Trophoblast cell (in vitro differentiated cells and primary cell): Measurements from ENCODE around the gene ADAM19.

Experiments
- DNase-seq, 2 donors: peaks; one replicate each; pipeline ENCODE4 v3.0.0-alpha.2; 2016
- H2AFZ ChIP-seq: 2 replicates; pipeline ENCODE4 v1.6.1; 2013; ENCODE audit warnings: low read length, moderate library complexity, mild to moderate bottlenecking; ENCODE audit not compliant: insufficient read depth, poor library complexity
- H2AK5ac ChIP-seq: 2 replicates; pipeline ENCODE4 v1.6.1; 2013; ENCODE audit warnings: mild to moderate bottlenecking, low read length
- H2BK120ac ChIP-seq: 2 replicates; pipeline ENCODE4 v1.6.1; 2013; ENCODE audit warnings: low read length, mild to moderate bottlenecking, moderate library complexity; ENCODE audit not compliant: insufficient read depth, poor library complexity
- H2BK12ac ChIP-seq: 2 replicates; pipeline ENCODE4 v1.6.1; 2013; ENCODE audit warnings: mild to moderate bottlenecking, low read length, moderate library complexity
- H2BK5ac ChIP-seq: 2 replicates; pipeline ENCODE4 v1.6.1; 2013; ENCODE audit warnings: low read length, low read depth, moderate library complexity, mild to moderate bottlenecking; ENCODE audit not compliant: poor library complexity
- H3K14ac ChIP-seq: 2 replicates; pipeline ENCODE4 v1.6.1; 2013; ENCODE audit warnings: mild to moderate bottlenecking, low read length
- H3K18ac ChIP-seq: 2 replicates; pipeline ENCODE4 v1.6.1; 2013; ENCODE audit warnings: mild to moderate bottlenecking, low read length
- H3K23ac ChIP-seq: 2 replicates; pipeline ENCODE4 v1.6.1; 2013; ENCODE audit warnings: low read length
- H3K27ac ChIP-seq: 2 replicates; pipeline ENCODE4 v1.5.1; 2013; ENCODE audit warnings: low read depth, mild to moderate bottlenecking, inconsistent platforms, low read length, moderate library complexity
- H3K27me3 ChIP-seq: 2 replicates; pipeline ENCODE4 v1.6.1; 2013; ENCODE audit warnings: inconsistent platforms, mild to moderate bottlenecking, low read length, moderate library complexity; ENCODE audit not compliant: insufficient read depth
- H3K36me3 ChIP-seq, 2 experiments: 1 replicate in 1 of 2; 2 replicates in 1 of 2; pipeline ENCODE4 v1.6.1; 2013; ENCODE audit warnings: low read length in 2 of 2, mild to moderate bottlenecking in 2 of 2, moderate library complexity in 1 of 2; ENCODE audit not compliant: insufficient read depth in 2 of 2, control insufficient read depth in 1 of 2
- H3K4ac ChIP-seq: 2 replicates; pipeline ENCODE4 v1.6.1; 2013; ENCODE audit warnings: low read depth, mild to moderate bottlenecking, low read length, moderate library complexity
- H3K4me1 ChIP-seq, 2 experiments: 1 replicate in 1 of 2; 2 replicates in 1 of 2; pipeline ENCODE4 v1.6.1; 2013; ENCODE audit warnings: low read length in 2 of 2, mild to moderate bottlenecking in 2 of 2, moderate library complexity in 1 of 2; ENCODE audit not compliant: insufficient read depth in 2 of 2, control insufficient read depth in 1 of 2
- H3K4me2 ChIP-seq: 2 replicates; pipeline ENCODE4 v1.6.1; 2013; ENCODE audit warnings: inconsistent platforms, mild to moderate bottlenecking, low read length, moderate library complexity
- H3K4me3 ChIP-seq: 2 replicates; pipeline ENCODE4 v1.5.1; 2013; ENCODE audit warnings: mild to moderate bottlenecking, low read depth, low read length, inconsistent platforms
- H3K79me1 ChIP-seq: one replicate; pipeline ENCODE4 v1.6.1; 2013; ENCODE audit warnings: low read length
- H3K79me2 ChIP-seq: 2 replicates; pipeline ENCODE4 v1.6.1; 2013; ENCODE audit warnings: low read length, mild to moderate bottlenecking; ENCODE audit not compliant: control insufficient read depth, insufficient read depth, poor library complexity
- H3K9ac ChIP-seq: 2 replicates; pipeline ENCODE4 v1.6.1; 2013; ENCODE audit warnings: mild to moderate bottlenecking, low read length
- H3K9me3 ChIP-seq: 2 replicates; pipeline ENCODE4 v1.6.1; 2013; ENCODE audit warnings: low read depth, mild to moderate bottlenecking, control low read depth, inconsistent platforms, low read length; ENCODE audit not compliant: insufficient read depth
- H4K12ac ChIP-seq: 2 replicates; pipeline ENCODE4 v1.6.1; 2013; ENCODE audit warnings: low read depth, mild to moderate bottlenecking, low read length, moderate library complexity
- H4K8ac ChIP-seq: 2 replicates; pipeline ENCODE4 v1.6.1; 2013; ENCODE audit warnings: low read depth, mild to moderate bottlenecking, low read length, moderate library complexity
- H4K91ac ChIP-seq: one replicate; pipeline ENCODE4 v1.6.1; 2013; ENCODE audit warnings: low read depth, mild to moderate bottlenecking, low read length, moderate library complexity
- WGBS: extraction: QIAGEN DNeasy Blood & Tissue Kit; methylation state at CpG from one replicate; pipeline ENCODE4 v1.1.7; 2013; ENCODE audit warnings: missing lambda C conversion rate; ENCODE audit not compliant: insufficient read length, insufficient coverage; ENCODE audit errors: extremely low coverage; 5-methylcytosine and 5-hydroxymethylcytosine counted together

ADAM19 gene

DNA sequence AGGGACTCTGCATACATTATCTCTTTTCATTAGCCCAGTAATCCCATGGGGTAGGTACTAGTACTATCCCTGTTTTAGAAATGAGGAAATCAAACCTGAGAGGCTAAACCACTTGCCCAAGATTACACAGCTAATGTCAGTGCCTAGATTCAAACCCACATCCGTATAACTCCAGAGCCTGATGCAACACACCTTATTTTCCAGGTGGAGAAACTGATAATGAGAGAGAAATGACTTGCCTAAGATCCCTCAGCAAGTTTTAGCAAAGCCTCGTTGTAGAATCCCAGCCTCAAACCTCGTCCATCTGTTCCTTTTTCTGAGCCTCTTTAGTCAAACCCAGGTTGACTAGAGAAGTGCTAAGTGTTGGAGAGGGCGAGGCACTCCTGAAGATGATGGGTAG, 1.1 kb upstream of the ADAM19 start:
- Histone ChIP-seq H3K27me3 (no peaks in the 10 kb centered on the region), H2BK12ac (peak overlapping the region; percentile 50), H3K14ac (peak overlapping the region; percentile 19), H4K91ac (peak overlapping the region; percentile 85), H3K4me2 (no peak overlapping the region), H3K4ac (no peak overlapping the region), H4K8ac (peak overlapping the region; percentile 46), H3K4me3 (no peak overlapping the region), H3K9ac (no peak overlapping the region), H2BK120ac (peak overlapping the region; percentile 62), H3K27ac (peak overlapping the region; percentile 98), H3K18ac (peak overlapping the region; percentile 7), H3K9me3 (no peaks in the 10 kb centered on the region), H2AFZ (no peak overlapping the region), H3K4me1 (peaks cover 8 to 13% of the 10 kb centered on the region in 2 experiments), H3K79me2 (peaks cover 18% of the 10 kb centered on the region), H2AK5ac (peak overlapping the region; percentile 64), H4K12ac (no peak overlapping the region), H3K23ac (no peak overlapping the region), H3K79me1 (peaks cover 30% of the 10 kb centered on the region), H3K36me3 (no peaks in the 10 kb centered on the region), H2BK5ac (peak overlapping the region; percentile 71)
- peak in 1 of 2 donors; percentile 68 for DNase-seq
- WGBS = no CpG with 5 or more reads among the region's 4 CpGs

DNA sequence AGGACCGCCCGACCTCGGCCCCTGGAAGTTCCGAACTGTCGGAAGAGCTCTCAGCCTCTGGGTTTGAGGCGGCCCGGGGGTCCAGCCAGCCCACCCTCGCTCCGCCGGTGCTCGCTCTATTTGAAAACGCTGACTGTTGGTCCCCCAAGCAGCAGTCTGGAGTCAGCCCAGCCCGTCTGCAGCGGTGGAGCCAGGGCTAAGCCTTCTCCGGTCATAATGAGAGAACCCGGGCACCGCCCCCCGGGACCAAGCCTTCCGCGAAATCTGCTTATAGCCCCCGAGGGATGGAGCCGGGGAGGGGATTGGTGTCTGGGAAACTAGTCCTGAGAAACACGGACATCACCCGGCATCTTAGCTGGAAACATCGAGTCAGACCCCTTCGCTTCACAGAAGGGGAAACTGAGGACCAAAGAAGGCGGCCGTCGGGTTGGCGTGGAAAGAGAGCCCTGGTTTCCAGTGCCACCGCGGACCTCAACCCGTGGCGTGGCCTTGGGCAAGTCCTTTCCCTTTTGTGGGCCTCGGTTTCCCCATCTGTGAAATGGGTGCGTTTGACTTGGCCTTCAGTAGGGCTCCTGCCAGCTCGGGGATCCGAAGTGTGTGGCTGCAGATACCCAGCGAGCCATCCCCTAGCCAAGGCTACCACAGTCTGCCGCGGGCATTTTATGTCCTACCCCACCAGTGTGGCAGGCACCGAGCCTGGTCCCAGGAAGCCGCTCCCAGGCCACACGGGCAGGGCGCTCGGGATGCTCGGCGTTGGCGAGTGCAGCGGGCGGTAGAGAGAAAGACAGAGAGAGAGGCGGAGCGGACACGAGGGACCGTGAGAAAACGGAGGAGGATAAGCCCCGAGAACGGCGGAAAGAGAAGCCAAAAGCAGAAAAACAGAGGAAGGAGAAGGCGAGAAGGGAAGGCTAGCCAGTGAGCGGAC, 857 bp downstream of the ADAM19 start:
- Histone ChIP-seq H3K4ac (peak overlapping the region; percentile 99), H3K4me1 (peaks cover 16 to 24% of the 10 kb centered on the region in 2 experiments), H3K27ac (peak overlapping the region; percentile 98)

DNA sequence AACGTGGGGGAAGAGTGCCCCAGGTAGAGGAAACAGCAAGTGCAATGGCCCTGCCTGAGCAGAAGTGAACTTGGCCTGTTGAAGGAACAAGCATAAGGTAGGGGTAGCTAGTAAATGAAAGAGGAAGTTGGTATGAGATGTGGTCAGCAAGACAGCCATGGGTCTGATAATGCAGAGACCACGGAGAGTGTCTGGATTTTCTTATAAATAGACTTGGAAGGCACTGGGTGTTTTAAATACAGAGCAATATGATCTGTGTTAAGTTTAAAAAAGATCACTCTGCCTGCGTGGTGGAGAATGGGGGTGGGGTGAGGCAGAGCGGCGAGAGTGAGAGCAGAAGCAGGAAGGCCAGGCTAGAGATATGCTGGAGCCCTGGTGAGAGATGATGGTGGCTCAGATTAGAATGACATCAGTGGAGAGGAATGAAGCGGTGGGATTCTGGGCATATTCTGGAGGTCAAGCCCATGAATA, 4.2 kb downstream of the ADAM19 start:
- no peak overlapping the region for H3K9ac ChIP-seq
- no peak overlapping the region for H3K4me3 ChIP-seq
- no CpG with 5 or more reads among the region's 6 CpGs for WGBS
- H2BK120ac ChIP-seq = no peak overlapping the region
- peaks cover 21 to 38% of the 10 kb centered on the region in 2 experiments for H3K36me3 ChIP-seq
- H2AFZ ChIP-seq = no peak overlapping the region
- peaks cover 29% of the 10 kb centered on the region for H3K79me2 ChIP-seq
- DNase-seq = peak; percentile 83 to 90
- H4K8ac ChIP-seq = no peak overlapping the region
- peak overlapping the region; percentile 54 for H3K4me2 ChIP-seq
- peaks cover 11 to 15% of the 10 kb centered on the region in 2 experiments for H3K4me1 ChIP-seq
- H3K27ac ChIP-seq = peak overlapping the region; percentile 96
- no peak overlapping the region for H3K23ac ChIP-seq
- peak overlapping the region; percentile 41 for H3K4ac ChIP-seq
- H3K9me3 ChIP-seq = no peaks in the 10 kb centered on the region
- H4K91ac ChIP-seq = peak overlapping the region; percentile 55
- H3K18ac ChIP-seq = peak overlapping the region; percentile 1
- peak overlapping the region; percentile 7 for H3K14ac ChIP-seq
- no peak overlapping the region for H2BK12ac ChIP-seq
- peaks cover 27% of the 10 kb centered on the region for H3K79me1 ChIP-seq
- no peaks in the 10 kb centered on the region for H3K27me3 ChIP-seq
- peak overlapping the region; percentile 78 for H2BK5ac ChIP-seq
- H4K12ac ChIP-seq = no peak overlapping the region
- no peak overlapping the region for H2AK5ac ChIP-seq

More for the DNA sequence above, 857 bp downstream of the ADAM19 start:
- Histone ChIP-seq H3K36me3 (peaks cover 6 to 13% of the 10 kb centered on the region in 2 experiments), H2AFZ (peak overlapping the region; percentile 73), H3K9ac (peak overlapping the region; percentile 91), H3K9me3 (no peaks in the 10 kb centered on the region), H4K8ac (peak overlapping the region; percentile 83), H2AK5ac (peak overlapping the region; percentile 84), H3K14ac (peak overlapping the region; percentile 93), H4K91ac (peak overlapping the region; percentile 98), H3K23ac (no peak overlapping the region), H3K79me2 (peaks cover 24% of the 10 kb centered on the region), H2BK120ac (peak overlapping the region; percentile 92), H2BK12ac (peak overlapping the region; percentile 72), H3K18ac (peak overlapping the region; percentile 92), H3K27me3 (no peaks in the 10 kb centered on the region), H3K79me1 (peaks cover 37% of the 10 kb centered on the region), H3K4me2 (peak overlapping the region; percentile 72), H4K12ac (peak overlapping the region; percentile 63), H3K4me3 (peak overlapping the region; percentile 84), H2BK5ac (peak overlapping the region; percentile 100)
- peak in 1 of 2 donors; percentile 58 for DNase-seq
- no CpG with 5 or more reads among the region's 61 CpGs for WGBS

DNA sequence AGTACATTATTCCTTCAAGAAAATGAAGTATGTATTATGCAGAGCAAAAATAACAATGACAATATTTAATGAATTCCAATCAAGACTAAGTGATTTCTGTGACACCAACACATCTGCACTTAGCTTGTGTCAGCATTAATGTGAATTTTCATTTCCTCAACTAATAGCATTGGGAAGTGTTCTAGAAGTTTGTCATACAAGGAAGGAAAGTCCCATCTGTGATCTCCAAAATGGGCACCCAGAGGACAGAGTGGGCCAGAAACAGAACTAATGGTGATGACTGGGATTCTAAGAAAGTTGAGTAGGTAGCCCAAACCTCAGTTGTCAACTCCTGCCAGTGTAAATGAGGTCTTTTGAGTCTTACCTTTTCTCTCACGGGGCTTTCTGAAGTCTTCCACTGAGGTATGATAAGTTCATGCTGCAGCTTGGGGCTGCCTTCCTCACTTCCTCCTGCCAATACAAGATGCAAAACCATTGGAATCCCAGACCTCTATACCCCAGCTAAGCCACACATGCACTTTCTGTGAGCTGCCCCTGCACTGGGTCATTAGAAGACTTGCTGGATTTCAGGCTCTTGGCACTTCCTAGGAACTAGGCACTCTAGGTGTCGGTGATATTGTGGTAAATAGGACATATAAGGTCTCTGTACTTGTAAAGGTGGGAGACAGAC, 4.9 kb downstream of the ADAM19 start:
- peak overlapping the region; percentile 22 for H3K4me2 ChIP-seq
- peak overlapping the region; percentile 41 for H2AK5ac ChIP-seq
- H3K23ac ChIP-seq = no peak overlapping the region
- H3K4me3 ChIP-seq = no peak overlapping the region
- no peak overlapping the region for H3K9ac ChIP-seq
- no peak overlapping the region for H4K8ac ChIP-seq
- H4K91ac ChIP-seq = no peak overlapping the region
- H3K14ac ChIP-seq = peak overlapping the region; percentile 12
- H2BK5ac ChIP-seq = no peak overlapping the region
- H3K4me1 ChIP-seq = peaks cover 11 to 14% of the 10 kb centered on the region in 2 experiments
- peaks cover 21 to 38% of the 10 kb centered on the region in 2 experiments for H3K36me3 ChIP-seq
- no peak overlapping the region for H2AFZ ChIP-seq
- H2BK120ac ChIP-seq = no peak overlapping the region
- peak overlapping the region; percentile 82 for H3K18ac ChIP-seq
- peaks cover 22% of the 10 kb centered on the region for H3K79me1 ChIP-seq
- peak overlapping the region; percentile 85 for H2BK12ac ChIP-seq
- no peaks in the 10 kb centered on the region for H3K27me3 ChIP-seq
- peak overlapping the region; percentile 96 for H3K27ac ChIP-seq
- WGBS = no CpG with 5 or more reads among the region's 2 CpGs
- DNase-seq = no peak
- peaks cover 27% of the 10 kb centered on the region for H3K79me2 ChIP-seq
- H3K4ac ChIP-seq = peak overlapping the region; percentile 41
- no peaks in the 10 kb centered on the region for H3K9me3 ChIP-seq
- H4K12ac ChIP-seq = no peak overlapping the region
